Suprapubic skin (tissue), 4 donors: ENCODE data around the gene SEC14L1. TPM values are rescaled to one million over a fixed set of nuclear protein-coding genes. Genes with fewer than 3 reads are reported as not detected.
"Not testable (repeated sequence)": the region's sequence is repeated elsewhere in the genome, so short reads cannot be mapped to it uniquely, and the experiment has no call there.

ENCODE experiments used
- DNase-seq, 2 donors: peaks; one replicate each; pipeline ENCODE4 v3.0.0-alpha.2; 2019; ENCODE audit warnings: low spot score in 2 of 2
- H3K27ac ChIP-seq: fragments of 200-600 bp; sonication (generic); one replicate; pipeline ENCODE4 v1.5.1; 2019
- H3K27me3 ChIP-seq: fragments of 200-600 bp; sonication (generic); one replicate; pipeline ENCODE4 v1.5.1; 2019
- H3K36me3 ChIP-seq: fragments of 200-600 bp; sonication (generic); one replicate; pipeline ENCODE4 v1.5.1; 2019
- H3K4me1 ChIP-seq: fragments of 200-600 bp; sonication (generic); one replicate; pipeline ENCODE4 v1.5.1; 2019
- H3K4me3 ChIP-seq: fragments of 200-600 bp; sonication (generic); one replicate; pipeline ENCODE4 v1.5.1; 2019; ENCODE audit warnings: mild to moderate bottlenecking
- H3K9me3 ChIP-seq: fragments of 200-600 bp; sonication (generic); one replicate; pipeline ENCODE4 v1.5.1; 2019
- EP300 ChIP-seq: sonication (generic); formaldehyde crosslinking; IDR thresholded peaks from one replicate; pipeline ENCODE4 v1.6.1; 2017; ENCODE audit warnings: antibody characterized with exemption
- POLR2A ChIP-seq, 2 donors: fragments of 450-650 bp; IDR thresholded peaks; one replicate each; pipeline ENCODE4 v1.6.1; 2017; ENCODE audit warnings: antibody characterized with exemption in 2 of 2, mild to moderate bottlenecking in 2 of 2, moderate library complexity in 2 of 2
- POLR2AphosphoS5 ChIP-seq, 3 donors: sonication (generic); formaldehyde crosslinking; IDR thresholded peaks; one replicate each; pipeline ENCODE4 v1.6.1; 2017; ENCODE audit warnings: antibody characterized with exemption in 3 of 3
- WGBS: methylation state at CpG from one replicate; pipeline ENCODE4 v1.1.5; 2018; 5-methylcytosine and 5-hydroxymethylcytosine counted together
- total RNA-seq, 4 donors: library from RNA; depleted of rRNA; stranded (reverse); fragments of >200 nt; gene quantifications; one replicate each; pipeline ENCODE4 v1.1.0, GENCODE V29; 2016
- TF ChIP-seq, protein P1 (sequence below), 2 donors: fragments of 200-600 bp in 1 of 2; fragments of 450-650 bp in 1 of 2; sonication (generic) in 1 of 2; IDR thresholded peaks; one replicate each; pipeline ENCODE4 v1.5.1; 2016 to 2019; ENCODE audit warnings: antibody characterized with exemption in 2 of 2, mild to moderate bottlenecking in 1 of 2, moderate library complexity in 1 of 2

The SEC14L1 gene
- total RNA-seq, 4 donors from 2014 or later = 35.5 to 87.3 (median 51.6) TPM

DNA sequence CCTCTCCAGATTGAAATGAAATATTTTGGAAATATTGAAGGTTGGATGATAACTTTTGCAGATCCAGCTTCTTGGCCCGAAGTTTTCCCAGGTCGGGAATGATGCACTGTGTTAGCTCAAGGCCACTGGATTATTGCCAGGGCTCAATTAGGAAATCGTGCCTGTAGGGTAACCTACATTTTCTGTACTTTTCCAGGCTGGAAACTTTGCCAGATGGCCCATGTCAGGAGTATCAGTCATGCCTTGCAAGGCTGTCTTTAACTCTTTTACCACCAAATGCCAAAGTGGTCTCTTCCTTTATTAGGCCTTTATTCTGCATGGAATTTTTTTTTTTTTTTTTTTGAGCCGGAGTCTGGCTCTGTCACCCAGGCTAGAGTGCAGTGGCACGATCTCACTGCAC lies 8.9 kb upstream of the SEC14L1 start:
- WGBS = 37% methylated on average over 5 of the region's 5 CpGs
- TF ChIP-seq EP300 = no peak
- no peak for TF ChIP-seq POLR2A (IDR thresholded peaks at IDR 0.05)
- no peak for TF ChIP-seq POLR2AphosphoS5 (IDR thresholded peaks at IDR 0.05)
- no peaks in the 10 kb centered on the region for H3K27me3 ChIP-seq
- peaks cover 59% of the 10 kb centered on the region for H3K4me1 ChIP-seq
- no peaks in the 10 kb centered on the region for H3K9me3 ChIP-seq
- H3K36me3 ChIP-seq = no peaks in the 10 kb centered on the region
- peak overlapping the region; percentile 61 for H3K27ac ChIP-seq
- no peak overlapping the region for H3K4me3 ChIP-seq
- DNase-seq = no peak

DNA sequence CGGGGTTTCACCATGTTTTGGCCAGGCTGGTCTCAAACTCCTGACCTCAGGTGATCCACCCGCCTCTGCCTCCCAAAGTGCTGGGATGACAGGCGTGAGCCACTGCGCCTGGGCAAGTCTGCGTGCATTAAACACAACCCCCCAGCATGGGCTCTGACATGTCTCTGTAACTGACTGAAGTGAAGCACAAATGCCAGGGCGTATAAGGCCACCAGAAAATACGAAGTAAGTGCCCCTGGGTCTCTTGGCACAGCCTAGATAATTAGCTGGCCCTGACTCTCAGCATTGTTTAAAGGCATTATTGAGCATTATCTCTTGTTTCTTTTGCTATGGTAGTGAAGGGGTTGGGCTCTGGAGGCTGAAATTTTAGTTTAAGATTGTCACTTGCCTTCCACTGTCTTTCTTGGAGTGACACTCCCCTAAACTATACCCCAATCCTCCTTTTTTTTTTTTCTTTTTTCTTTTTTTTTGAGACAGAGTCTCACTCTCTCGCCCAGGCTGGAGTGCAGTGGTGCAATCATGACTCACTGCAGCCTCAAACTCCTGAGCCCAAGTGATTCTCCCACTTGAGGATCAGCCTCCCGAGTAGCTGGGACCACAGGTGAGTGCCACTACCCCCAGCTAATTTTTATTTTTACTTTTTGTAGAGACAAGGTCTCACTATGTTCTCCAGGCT lies 8.2 kb upstream of the SEC14L1 start:
- TF ChIP-seq POLR2A (IDR thresholded peaks at IDR 0.05) = no peak
- TF ChIP-seq, protein P1, sequence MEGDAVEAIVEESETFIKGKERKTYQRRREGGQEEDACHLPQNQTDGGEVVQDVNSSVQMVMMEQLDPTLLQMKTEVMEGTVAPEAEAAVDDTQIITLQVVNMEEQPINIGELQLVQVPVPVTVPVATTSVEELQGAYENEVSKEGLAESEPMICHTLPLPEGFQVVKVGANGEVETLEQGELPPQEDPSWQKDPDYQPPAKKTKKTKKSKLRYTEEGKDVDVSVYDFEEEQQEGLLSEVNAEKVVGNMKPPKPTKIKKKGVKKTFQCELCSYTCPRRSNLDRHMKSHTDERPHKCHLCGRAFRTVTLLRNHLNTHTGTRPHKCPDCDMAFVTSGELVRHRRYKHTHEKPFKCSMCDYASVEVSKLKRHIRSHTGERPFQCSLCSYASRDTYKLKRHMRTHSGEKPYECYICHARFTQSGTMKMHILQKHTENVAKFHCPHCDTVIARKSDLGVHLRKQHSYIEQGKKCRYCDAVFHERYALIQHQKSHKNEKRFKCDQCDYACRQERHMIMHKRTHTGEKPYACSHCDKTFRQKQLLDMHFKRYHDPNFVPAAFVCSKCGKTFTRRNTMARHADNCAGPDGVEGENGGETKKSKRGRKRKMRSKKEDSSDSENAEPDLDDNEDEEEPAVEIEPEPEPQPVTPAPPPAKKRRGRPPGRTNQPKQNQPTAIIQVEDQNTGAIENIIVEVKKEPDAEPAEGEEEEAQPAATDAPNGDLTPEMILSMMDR (IDR thresholded peaks at IDR 0.05) = no peak
- TF ChIP-seq EP300 = no peak
- TF ChIP-seq POLR2AphosphoS5 (IDR thresholded peaks at IDR 0.05) = no peak
- no peak for DNase-seq
- Histone ChIP-seq H3K4me3 (no peak overlapping the region), H3K36me3 (no peaks in the 10 kb centered on the region), H3K27me3 (no peaks in the 10 kb centered on the region), H3K9me3 (no peaks in the 10 kb centered on the region), H3K4me1 (peaks cover 53% of the 10 kb centered on the region), H3K27ac (peak overlapping the region; percentile 61)
- WGBS = 47% methylated on average over 9 of the region's 9 CpGs

DNA sequence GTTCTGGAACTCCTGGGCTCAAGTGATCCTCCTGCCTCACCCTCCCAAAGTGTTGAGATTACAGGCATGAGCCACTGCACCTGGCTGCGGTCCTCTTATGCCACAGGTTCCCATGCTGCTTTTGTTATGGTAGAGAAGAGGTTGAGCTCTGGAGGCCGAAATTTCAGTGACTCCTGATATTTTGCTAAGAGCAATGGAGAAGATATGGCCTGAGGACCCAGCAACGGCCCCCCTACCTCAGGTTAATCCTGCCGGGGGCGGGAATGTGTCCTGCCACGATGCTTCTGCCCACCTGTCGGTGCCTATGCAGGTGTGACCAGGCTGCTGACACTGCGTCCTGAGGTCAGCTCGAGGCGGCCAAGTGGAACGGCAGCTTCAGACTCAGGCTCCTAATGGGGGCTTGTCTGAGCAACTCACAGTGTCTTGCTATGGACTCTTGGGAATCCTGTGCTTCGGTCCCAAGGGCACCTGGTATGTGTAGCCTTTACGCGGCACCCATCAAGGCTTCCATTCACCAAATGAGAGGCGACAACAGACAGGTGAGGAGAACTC lies 7.6 kb upstream of the SEC14L1 start:
- Histone ChIP-seq H3K27me3 (no peaks in the 10 kb centered on the region), H3K9me3 (no peaks in the 10 kb centered on the region), H3K27ac (peak overlapping the region; percentile 61), H3K4me1 (peaks cover 52% of the 10 kb centered on the region), H3K4me3 (no peak overlapping the region), H3K36me3 (no peaks in the 10 kb centered on the region)
- DNase-seq = no peak
- WGBS = 92% methylated on average over 10 of the region's 15 CpGs
- TF ChIP-seq, protein P1 (IDR thresholded peaks at IDR 0.05) = no peak
- TF ChIP-seq POLR2A (IDR thresholded peaks at IDR 0.05) = no peak
- no peak for TF ChIP-seq POLR2AphosphoS5 (IDR thresholded peaks at IDR 0.05)
- no peak for TF ChIP-seq EP300

DNA sequence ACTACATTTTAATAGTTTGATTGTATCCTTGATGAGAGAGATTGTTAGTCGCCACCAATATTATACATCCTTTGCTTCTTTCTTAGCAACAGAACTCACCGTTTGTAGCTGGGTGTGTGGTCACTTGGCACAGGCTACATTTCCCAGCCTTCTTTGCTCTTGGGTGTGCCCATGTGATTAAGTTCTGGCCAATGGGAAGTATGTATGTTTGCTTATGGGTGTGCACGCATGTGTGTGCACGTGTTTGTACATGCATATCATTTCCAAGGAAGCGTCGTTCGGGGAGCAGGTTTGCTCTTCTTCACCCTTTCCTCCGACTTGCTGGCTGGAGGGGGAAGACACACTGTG lies 4.4 kb upstream of the SEC14L1 start:
- DNase-seq = no peak
- Histone ChIP-seq H3K27me3 (no peaks in the 10 kb centered on the region), H3K4me1 (peaks cover 44% of the 10 kb centered on the region), H3K9me3 (no peaks in the 10 kb centered on the region), H3K36me3 (no peaks in the 10 kb centered on the region), H3K27ac (no peak overlapping the region), H3K4me3 (no peak overlapping the region)
- 56% methylated on average over 8 of the region's 8 CpGs for WGBS
- no peak for TF ChIP-seq EP300
- TF ChIP-seq, protein P1 (IDR thresholded peaks at IDR 0.05) = no peak
- TF ChIP-seq POLR2A (IDR thresholded peaks at IDR 0.05) = no peak
- no peak for TF ChIP-seq POLR2AphosphoS5 (IDR thresholded peaks at IDR 0.05)

DNA sequence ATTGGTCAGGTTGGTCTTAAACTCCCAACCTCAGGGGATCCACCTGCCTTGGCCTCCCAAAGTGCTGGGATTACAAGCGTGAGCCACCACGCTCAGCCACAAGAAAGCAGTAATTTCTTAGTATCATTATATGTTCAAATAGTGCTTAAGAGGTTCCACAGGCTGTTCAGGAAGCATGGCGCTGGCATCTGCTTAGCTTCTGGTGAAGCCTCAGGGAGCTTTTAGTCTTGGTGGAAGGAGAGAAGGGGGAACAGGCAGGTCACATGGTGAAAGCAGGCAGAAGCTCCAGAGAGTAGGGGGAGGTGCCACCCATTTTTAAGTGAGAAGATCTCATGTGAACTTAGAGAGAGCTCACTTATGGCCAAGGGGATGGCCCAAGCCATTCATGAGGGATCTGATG lies 3.7 kb upstream of the SEC14L1 start:
- 82% methylated on average over 3 of the region's 3 CpGs for WGBS
- Histone ChIP-seq H3K9me3 (no peaks in the 10 kb centered on the region), H3K4me3 (no peak overlapping the region), H3K4me1 (peaks cover 44% of the 10 kb centered on the region), H3K27ac (no peak overlapping the region), H3K27me3 (no peaks in the 10 kb centered on the region), H3K36me3 (no peaks in the 10 kb centered on the region)
- TF ChIP-seq, protein P1 (IDR thresholded peaks at IDR 0.05) = no peak
- TF ChIP-seq POLR2A (IDR thresholded peaks at IDR 0.05) = no peak
- no peak for TF ChIP-seq POLR2AphosphoS5 (IDR thresholded peaks at IDR 0.05)
- TF ChIP-seq EP300 = no peak
- DNase-seq = no peak

DNA sequence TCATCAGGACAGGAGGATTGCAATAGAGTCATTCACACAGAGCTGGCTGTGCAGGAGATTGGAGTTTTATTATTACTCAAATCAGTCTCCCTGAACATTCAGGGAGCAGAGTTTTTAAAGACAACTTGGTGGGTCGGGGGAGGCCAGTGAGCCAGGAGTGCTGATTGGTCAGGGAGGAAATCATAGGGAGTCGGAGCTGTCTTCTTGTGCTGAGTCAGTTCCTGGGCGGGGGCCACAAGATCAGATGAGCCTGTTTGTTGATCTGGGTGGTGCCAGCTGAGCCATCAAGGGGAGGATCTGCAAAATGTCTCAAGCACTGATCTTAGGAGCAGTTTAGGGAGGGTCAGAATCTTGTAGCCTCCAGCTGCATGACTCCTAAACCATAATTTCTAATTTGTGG lies 2.9 kb upstream of the SEC14L1 start:
- H3K4me1 ChIP-seq = peaks cover 39% of the 10 kb centered on the region
- not testable (repeated sequence) for H3K27ac ChIP-seq, H3K4me3 ChIP-seq, H3K9me3 ChIP-seq, H3K27me3 ChIP-seq, DNase-seq, H3K36me3 ChIP-seq
- WGBS = 21% methylated on average over 2 of the region's 3 CpGs
